Measurements from ENCODE around the gene CUTA. TPM values are rescaled to one million over a fixed set of nuclear protein-coding genes. Genes with fewer than 3 reads are reported as not detected.
A peak's percentile ranks its signal among the peaks of the same experiment; 100 is the strongest.

CUTA gene
- total RNA-seq, 2 donors from 2014 or later, result 106 to 156 TPM

GRCh38 chr6:33423777-33424176 is 5.9 kb upstream of the CUTA start:
- Mint-ChIP-seq H3K27me3 (no peaks in the 10 kb centered on the region), H3K9me3 (no peaks in the 10 kb centered on the region), H3K27ac (peak overlapping the region; percentile 85 to 94), H3K4me1 (ENCODE audit: low read depth in 2 of 2) (peaks cover 61 to 68% of the 10 kb centered on the region in 2 donors), H3K36me3 (peaks cover 8% of the 10 kb centered on the region), H3K4me3 (peak overlapping the region; percentile 96)
- no peak for ATAC-seq
- DNase-seq (ENCODE audit: low spot score), result no peak

GRCh38 chr6:33421344-33421643 is 3.4 kb upstream of the CUTA start:
- Mint-ChIP-seq H3K4me3 (peak overlapping the region; percentile 74), H3K4me1 (ENCODE audit: low read depth in 2 of 2) (peaks cover 65 to 70% of the 10 kb centered on the region in 2 donors), H3K36me3 (peaks cover 8% of the 10 kb centered on the region), H3K9me3 (no peaks in the 10 kb centered on the region), H3K27ac (peak overlapping the region; percentile 11 to 100), H3K27me3 (no peaks in the 10 kb centered on the region)
- ATAC-seq (no peak), DNase-seq (ENCODE audit: low spot score) (no peak)

- H3K4me3 Mint-ChIP-seq, result peak overlapping the region; percentile 74
- peaks cover 68 to 72% of the 10 kb centered on the region in 2 donors for H3K4me1 Mint-ChIP-seq (ENCODE audit: low read depth in 2 of 2)
- peak overlapping the region; percentile 11 to 100 for H3K27ac Mint-ChIP-seq
- no peak for DNase-seq (ENCODE audit: low spot score)
- no peaks in the 10 kb centered on the region for H3K27me3 Mint-ChIP-seq
- peaks cover 10% of the 10 kb centered on the region for H3K36me3 Mint-ChIP-seq
- H3K9me3 Mint-ChIP-seq, result no peaks in the 10 kb centered on the region
- ATAC-seq, result no peak
Measured at GRCh38 chr6:33420491-33421343, 2.8 kb upstream of the CUTA start.

DNA sequence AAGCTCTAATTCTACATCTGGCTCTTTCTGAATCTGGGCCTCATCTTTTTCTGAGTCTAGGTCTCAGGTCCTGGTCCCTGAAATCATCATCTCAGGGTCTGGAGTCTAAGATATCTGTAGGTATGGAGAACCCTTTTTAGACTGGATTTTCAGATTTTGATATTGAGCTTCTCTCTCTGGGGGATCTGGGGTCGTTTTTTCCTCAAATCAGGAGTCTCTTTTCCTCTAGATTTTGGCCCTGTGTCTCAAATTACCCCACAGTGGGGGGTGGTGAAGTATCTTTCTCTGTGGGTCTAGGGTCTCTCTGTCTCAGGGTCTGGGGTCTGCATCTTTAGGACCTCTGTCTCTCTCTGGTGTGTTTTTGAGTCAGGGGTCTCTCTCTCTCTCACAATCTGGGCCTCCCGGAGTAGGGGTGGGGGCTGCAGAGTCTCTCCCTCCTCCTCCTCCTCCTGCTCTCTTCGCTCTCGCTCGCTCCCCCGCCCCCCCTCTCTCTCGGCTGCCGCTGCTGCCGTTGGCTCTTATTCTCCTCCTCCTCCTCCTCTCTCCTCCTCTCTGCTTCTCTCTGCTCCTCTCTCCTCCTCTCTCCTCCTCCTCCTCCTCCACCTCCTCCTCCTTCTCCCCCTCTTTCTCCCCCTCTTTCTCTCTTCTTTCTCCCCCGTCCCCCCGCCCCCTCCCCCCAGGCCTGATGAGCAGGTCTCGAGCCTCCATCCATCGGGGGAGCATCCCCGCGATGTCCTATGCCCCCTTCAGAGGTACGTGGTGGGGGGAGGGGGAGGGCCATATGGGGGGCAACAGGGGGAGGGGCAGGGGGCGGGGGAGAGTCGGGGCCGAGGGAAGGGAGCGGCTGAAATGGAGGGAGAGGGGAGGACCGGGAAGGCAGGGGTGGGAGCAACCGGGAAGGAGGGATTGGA is 1.9 kb upstream of the CUTA start, which contains the start of gene SYNGAP1:
TSS of gene SYNGAP1 (plus strand) at position 486 of the 911 bp plus-strand sequence. CDS start at position 686, 200 bp downstream.
- Mint-ChIP-seq H3K36me3 (peaks cover 14% of the 10 kb centered on the region), H3K27ac (peak within 1 kb of the TSS; percentile 100), H3K4me1 (ENCODE audit: low read depth in 2 of 2) (peaks cover 68 to 73% of the 10 kb centered on the region in 2 donors), H3K4me3 (peak within 1 kb of the TSS; percentile 99), H3K9me3 (no peaks in the 10 kb centered on the region), H3K27me3 (no peaks in the 10 kb centered on the region)
- DNase-seq (ENCODE audit: low spot score) (no peak), ATAC-seq (no peak)

DNA sequence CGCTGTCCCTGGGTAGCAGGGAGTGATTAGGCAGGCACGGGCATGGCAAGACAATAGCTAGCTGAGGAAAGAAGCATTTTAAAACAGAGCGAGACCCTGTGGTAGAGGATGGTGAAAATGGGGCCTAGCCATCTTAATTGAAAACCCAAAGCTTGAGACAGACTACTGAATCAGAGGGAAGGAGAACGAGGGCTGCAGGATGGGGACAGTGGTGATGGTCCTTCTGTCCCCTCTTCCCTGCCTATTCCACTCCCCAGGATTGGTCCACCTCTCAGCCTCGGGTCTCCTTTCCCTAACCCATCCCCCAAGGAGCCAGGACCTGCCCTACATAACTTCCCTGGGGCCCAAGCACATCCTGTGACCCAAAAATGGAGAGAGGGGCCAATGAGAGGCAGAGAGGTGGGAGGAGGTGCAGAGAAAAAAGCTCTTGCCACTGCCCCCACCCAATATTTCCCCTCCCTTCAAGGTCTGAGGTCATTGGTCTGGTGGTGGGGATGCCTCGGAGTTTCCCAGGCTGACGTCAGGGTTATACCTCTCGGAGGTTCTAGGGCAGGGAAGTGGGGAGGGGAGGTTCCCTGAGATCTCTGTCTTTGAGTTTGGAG is 884 bp upstream of the CUTA start:
- Mint-ChIP-seq H3K4me3 (peak overlapping the region; percentile 99), H3K4me1 (ENCODE audit: low read depth in 2 of 2) (peaks cover 62 to 66% of the 10 kb centered on the region in 2 donors), H3K36me3 (peaks cover 7% of the 10 kb centered on the region), H3K9me3 (no peaks in the 10 kb centered on the region), H3K27me3 (no peaks in the 10 kb centered on the region), H3K27ac (peak overlapping the region; percentile 100)
- DNase-seq (ENCODE audit: low spot score) (peak; percentile 85), ATAC-seq (peak; percentile 31 to 33)

DNA sequence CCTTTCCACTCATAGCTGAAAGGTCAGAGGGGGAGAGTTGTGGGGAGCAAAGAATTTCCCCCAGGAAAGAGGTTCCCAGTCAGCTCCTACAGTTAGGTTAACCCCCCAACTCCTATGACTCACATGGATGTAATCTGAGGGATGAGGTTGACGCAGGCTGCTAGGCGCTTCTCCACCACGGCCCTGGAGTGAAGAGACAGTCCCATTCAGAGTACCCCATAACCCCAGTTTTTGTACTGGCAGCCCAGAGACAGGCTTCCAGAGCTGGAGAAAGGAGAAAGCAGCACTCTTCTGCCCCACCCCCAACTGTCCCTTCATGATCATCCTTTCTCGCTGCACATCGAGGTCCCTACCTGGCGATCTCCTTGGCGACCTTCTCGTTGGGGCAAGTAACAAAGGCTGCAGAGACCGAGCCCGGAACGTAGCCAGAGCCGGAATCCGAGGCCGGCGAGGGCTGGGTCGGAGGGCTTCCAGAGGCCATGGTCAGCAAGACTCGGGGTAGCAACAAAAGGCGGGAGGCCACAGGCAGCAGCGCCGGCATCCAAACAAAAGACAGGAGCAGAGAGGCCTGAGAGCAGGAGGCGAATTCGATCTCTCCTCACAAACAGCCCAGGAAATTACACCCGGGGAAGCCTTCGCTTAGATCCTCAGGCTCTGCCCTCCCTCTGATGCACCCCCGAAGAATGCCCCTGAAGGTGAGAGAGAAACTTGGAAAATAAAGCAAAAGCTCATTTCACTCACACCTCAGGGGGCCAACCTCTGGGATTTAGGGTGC is 592 bp downstream of the CUTA start:
- no peaks in the 10 kb centered on the region for H3K9me3 Mint-ChIP-seq
- H3K4me1 Mint-ChIP-seq (ENCODE audit: low read depth in 2 of 2), result peaks cover 68 to 70% of the 10 kb centered on the region in 2 donors
- no peaks in the 10 kb centered on the region for H3K27me3 Mint-ChIP-seq
- ATAC-seq, result no peak
- H3K36me3 Mint-ChIP-seq, result peaks cover 13% of the 10 kb centered on the region
- no peak for DNase-seq (ENCODE audit: low spot score)
- peak overlapping the region; percentile 100 for H3K27ac Mint-ChIP-seq
- peak overlapping the region; percentile 99 for H3K4me3 Mint-ChIP-seq

DNA sequence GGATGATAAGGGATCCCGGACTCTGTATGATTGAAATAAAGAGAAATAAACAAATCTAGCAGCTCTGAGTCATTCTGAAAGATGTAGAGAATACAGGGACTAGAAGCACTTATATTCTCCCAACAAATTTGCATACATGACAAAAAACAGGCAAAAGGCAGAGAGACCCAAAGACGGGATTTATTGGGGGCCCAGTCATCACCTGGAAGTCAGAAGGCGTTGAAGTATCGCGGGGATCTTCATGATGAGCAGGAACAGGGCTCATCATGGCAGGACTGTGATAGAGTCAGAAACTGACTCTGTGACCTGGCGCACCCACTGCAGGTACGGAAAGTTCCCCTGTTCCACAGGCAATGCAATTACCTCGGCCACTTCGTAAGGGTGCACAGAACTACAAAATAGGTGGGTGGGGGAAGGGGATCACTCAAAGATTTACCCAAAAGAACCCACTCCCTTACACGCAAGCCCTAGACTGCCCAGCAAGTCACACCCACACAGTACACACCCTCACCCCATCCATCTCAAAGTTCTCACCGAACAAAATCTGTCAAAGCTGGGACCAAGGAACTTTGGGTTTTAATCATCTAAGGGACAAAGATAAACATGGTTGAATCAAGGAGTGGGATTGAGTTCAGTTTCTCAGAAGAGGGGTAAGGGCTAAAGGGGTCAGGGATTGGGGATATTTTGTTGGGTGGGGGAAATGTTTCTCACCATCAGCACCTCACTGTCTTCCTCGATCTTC is 1.4 kb downstream of the CUTA start:
- peak in 1 of 2 donors; percentile 0 for ATAC-seq
- Mint-ChIP-seq H3K4me1 (ENCODE audit: low read depth in 2 of 2) (peaks cover 67 to 72% of the 10 kb centered on the region in 2 donors), H3K9me3 (no peaks in the 10 kb centered on the region), H3K36me3 (peaks cover 13% of the 10 kb centered on the region), H3K27me3 (no peaks in the 10 kb centered on the region), H3K4me3 (peak overlapping the region; percentile 99), H3K27ac (peak overlapping the region; percentile 100)
- DNase-seq (ENCODE audit: low spot score), result no peak

DNA sequence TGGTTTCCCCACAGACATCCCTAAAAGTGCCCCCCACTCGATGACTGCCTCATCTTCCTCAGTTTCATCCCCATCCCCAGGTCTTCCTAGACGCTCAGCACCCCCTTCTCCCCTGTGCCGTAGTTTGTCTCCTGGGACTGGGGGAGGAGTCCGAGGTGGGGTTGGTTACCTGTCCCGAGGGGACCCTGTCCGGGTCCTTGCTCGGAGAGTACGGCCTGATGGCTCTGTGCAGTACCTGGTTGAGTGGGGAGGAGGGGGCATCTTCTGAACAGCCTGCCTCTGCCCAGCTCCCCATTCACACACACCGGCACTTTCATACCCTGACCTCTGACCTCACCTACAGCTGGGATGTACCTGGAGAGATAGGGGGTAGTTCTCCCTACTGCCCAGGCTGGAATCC is 2.1 kb downstream of the CUTA start:
- Mint-ChIP-seq H3K27me3 (no peaks in the 10 kb centered on the region), H3K9me3 (no peaks in the 10 kb centered on the region), H3K4me3 (peak overlapping the region; percentile 99), H3K27ac (peak overlapping the region; percentile 100), H3K4me1 (ENCODE audit: low read depth in 2 of 2) (peaks cover 60 to 68% of the 10 kb centered on the region in 2 donors), H3K36me3 (peaks cover 13% of the 10 kb centered on the region)
- ATAC-seq (no peak), DNase-seq (ENCODE audit: low spot score) (no peak)

DNA sequence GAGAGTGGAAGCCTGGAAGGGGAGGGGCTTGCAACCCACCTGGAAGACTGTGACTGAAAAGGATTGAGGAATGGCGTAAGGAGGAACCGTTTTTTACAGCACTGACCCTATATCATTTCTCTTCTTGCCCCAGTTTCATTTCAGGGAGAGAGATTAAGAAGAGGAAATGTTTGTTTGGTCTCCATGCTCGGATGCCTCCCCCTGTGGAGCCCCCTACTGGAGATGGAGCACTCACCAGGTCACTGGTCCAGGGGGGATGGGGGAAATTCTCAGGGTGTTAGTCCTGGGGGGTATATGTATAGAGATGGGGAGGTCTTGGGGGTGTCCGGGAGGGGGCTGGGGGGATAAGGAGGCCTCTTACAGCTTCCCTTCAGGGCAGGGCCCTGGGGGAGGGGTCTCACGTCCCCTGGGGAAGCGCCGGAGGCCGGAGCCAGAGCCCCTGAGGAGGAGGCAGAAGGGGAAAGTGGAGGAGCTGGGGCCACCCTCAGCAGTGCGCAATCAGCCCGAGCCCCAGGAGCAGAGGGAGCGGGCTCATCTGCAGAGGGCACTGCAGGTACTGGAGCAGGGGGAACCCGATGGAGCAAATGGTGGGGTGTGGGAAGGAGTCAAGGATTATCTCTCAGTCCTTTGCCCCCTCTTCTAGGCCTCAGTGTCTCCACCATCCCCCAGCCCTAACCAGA is 3.2 kb downstream of the CUTA start:
- Mint-ChIP-seq H3K4me3 (no peak overlapping the region), H3K27me3 (no peaks in the 10 kb centered on the region), H3K4me1 (ENCODE audit: low read depth in 2 of 2) (peaks cover 62 to 69% of the 10 kb centered on the region in 2 donors), H3K27ac (peak overlapping the region; percentile 100), H3K36me3 (peaks cover 13% of the 10 kb centered on the region), H3K9me3 (no peaks in the 10 kb centered on the region)
- DNase-seq (ENCODE audit: low spot score) (no peak), ATAC-seq (no peak)

GRCh38 chr6:33413241-33414120 is 4.4 kb downstream of the CUTA start:
- H3K27ac Mint-ChIP-seq, result peak overlapping the region; percentile 29 to 89
- no peak for ATAC-seq
- DNase-seq (ENCODE audit: low spot score), result no peak
- H3K36me3 Mint-ChIP-seq, result peaks cover 13% of the 10 kb centered on the region
- H3K4me1 Mint-ChIP-seq (ENCODE audit: low read depth in 2 of 2), result peaks cover 57 to 64% of the 10 kb centered on the region in 2 donors
- no peaks in the 10 kb centered on the region for H3K9me3 Mint-ChIP-seq
- H3K27me3 Mint-ChIP-seq, result no peaks in the 10 kb centered on the region
- H3K4me3 Mint-ChIP-seq, result peak overlapping the region; percentile 75

GRCh38 chr6:33412140-33413009 is 5.5 kb downstream of the CUTA start:
- DNase-seq (ENCODE audit: low spot score), result no peak
- H3K27me3 Mint-ChIP-seq, result no peaks in the 10 kb centered on the region
- H3K4me3 Mint-ChIP-seq, result peak overlapping the region; percentile 88
- peak overlapping the region; percentile 29 to 89 for H3K27ac Mint-ChIP-seq
- H3K4me1 Mint-ChIP-seq (ENCODE audit: low read depth in 2 of 2), result peaks cover 51 to 59% of the 10 kb centered on the region in 2 donors
- ATAC-seq, result no peak
- H3K36me3 Mint-ChIP-seq, result peaks cover 13% of the 10 kb centered on the region
- H3K9me3 Mint-ChIP-seq, result no peaks in the 10 kb centered on the region

Data from natural killer cell treated with Interleukin-12 subunit alpha and Interleukin-12 subunit beta and Interleukin-15 and Interleukin-18, amount 100 ng/mL, for 72 hours (primary cell).